Activated CD8-positive, alpha-beta T cell treated with anti-CD3 and anti-CD28 coated beads for 36 hours (primary cell): ENCODE results near the gene CFAP299. TPM values are rescaled to one million over a fixed set of nuclear protein-coding genes. Genes with fewer than 3 reads are reported as not detected.
"Not testable (repeated sequence)": the region's sequence is repeated elsewhere in the genome, so short reads cannot be mapped to it uniquely, and the experiment has no call there.

Source experiments
- ATAC-seq: fragments of 200-7000 bp; cut with Tn5 transposase; one replicate; pipeline ENCODE4 v1.10.0; 2021; ENCODE audit warnings: mild to moderate bottlenecking, moderate library complexity
- CTCF ChIA-PET: fragments of 350-600 bp; sonication (Branson Sonifier 250); formaldehyde crosslinking; loops from one replicate; lab custom pipeline; 2021; ENCODE audit warnings: antibody characterized with exemption; lab: Charles Lee
- POLR2A ChIA-PET: fragments of 350-600 bp; sonication (Branson Sonifier 250); formaldehyde crosslinking; loops from one replicate; lab custom pipeline; 2021; ENCODE audit warnings: antibody characterized with exemption; lab: Charles Lee
- DNase-seq: peaks from one replicate; pipeline ENCODE4 v3.0.0-alpha.2; 2020
- H3K27ac Mint-ChIP-seq: one replicate; pipeline ENCODE4 v1.8.0; 2021; ENCODE audit warnings: mild to moderate bottlenecking, mixed read lengths
- H3K27me3 Mint-ChIP-seq: one replicate; pipeline ENCODE4 v1.8.0; 2021; ENCODE audit warnings: mixed read lengths
- H3K36me3 Mint-ChIP-seq: one replicate; pipeline ENCODE4 v1.8.0; 2021; ENCODE audit warnings: low read depth, mixed read lengths
- H3K4me1 Mint-ChIP-seq: one replicate; pipeline ENCODE4 v1.8.0; 2021; ENCODE audit warnings: low read depth, mixed read lengths
- H3K4me3 Mint-ChIP-seq: one replicate; pipeline ENCODE4 v1.8.0; 2021; ENCODE audit warnings: mild to moderate bottlenecking, moderate library complexity, mixed read lengths
- H3K9me3 Mint-ChIP-seq: one replicate; pipeline ENCODE4 v1.8.0; 2021; ENCODE audit warnings: mixed read lengths
- intact Hi-C: fragments of 100-400 bp; cut with micrococcal nuclease; formaldehyde crosslinking; loops from one replicate; pipeline ENCODE4 v1.10.0; 2022
- total RNA-seq, 2 experiments: library from RNA; stranded (reverse); gene quantifications; one replicate each; pipeline ENCODE4 v1.2.3, GENCODE V29; 2021
- TF ChIP-seq, protein P1 (sequence below): fragments of 200-600 bp; IDR thresholded peaks from one replicate; pipeline ENCODE4 v1.8.0; 2022; ENCODE audit warnings: antibody characterized with exemption, mild to moderate bottlenecking

CFAP299 gene
- total RNA-seq, 2 experiments from 2014 or later, result not detected

DNA sequence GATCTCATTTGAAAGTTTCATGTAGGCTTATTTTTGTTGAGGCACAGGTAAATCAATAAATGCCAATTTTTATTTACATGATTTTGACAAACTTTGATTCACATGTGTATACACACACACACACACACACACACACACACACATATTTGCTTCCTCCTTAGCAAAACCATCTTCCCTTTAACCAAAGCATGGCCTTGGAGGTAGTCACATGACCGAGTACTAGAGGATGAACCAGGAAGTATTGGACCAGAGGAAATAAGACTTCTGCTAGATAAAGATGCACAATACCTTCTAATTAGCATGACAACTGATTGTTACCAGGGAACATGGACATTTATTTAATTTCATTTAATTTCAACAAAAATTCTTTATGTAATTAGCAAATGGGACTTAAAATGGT lies 23.4 kb upstream of the CFAP299 start:
- peaks cover 10% of the 10 kb centered on the region for H3K27me3 Mint-ChIP-seq
- no peak overlapping the region for H3K4me3 Mint-ChIP-seq
- no peak overlapping the region for H3K27ac Mint-ChIP-seq
- ChIA-PET CTCF (no interaction called here), POLR2A (no interaction called here)
- TF ChIP-seq, protein P1, sequence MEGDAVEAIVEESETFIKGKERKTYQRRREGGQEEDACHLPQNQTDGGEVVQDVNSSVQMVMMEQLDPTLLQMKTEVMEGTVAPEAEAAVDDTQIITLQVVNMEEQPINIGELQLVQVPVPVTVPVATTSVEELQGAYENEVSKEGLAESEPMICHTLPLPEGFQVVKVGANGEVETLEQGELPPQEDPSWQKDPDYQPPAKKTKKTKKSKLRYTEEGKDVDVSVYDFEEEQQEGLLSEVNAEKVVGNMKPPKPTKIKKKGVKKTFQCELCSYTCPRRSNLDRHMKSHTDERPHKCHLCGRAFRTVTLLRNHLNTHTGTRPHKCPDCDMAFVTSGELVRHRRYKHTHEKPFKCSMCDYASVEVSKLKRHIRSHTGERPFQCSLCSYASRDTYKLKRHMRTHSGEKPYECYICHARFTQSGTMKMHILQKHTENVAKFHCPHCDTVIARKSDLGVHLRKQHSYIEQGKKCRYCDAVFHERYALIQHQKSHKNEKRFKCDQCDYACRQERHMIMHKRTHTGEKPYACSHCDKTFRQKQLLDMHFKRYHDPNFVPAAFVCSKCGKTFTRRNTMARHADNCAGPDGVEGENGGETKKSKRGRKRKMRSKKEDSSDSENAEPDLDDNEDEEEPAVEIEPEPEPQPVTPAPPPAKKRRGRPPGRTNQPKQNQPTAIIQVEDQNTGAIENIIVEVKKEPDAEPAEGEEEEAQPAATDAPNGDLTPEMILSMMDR, result no peak
- no peaks in the 10 kb centered on the region for H3K4me1 Mint-ChIP-seq
- no peak for DNase-seq
- ATAC-seq, result no peak
- no peaks in the 10 kb centered on the region for H3K9me3 Mint-ChIP-seq
- intact Hi-C loops, result no loop called here
- H3K36me3 Mint-ChIP-seq, result no peaks in the 10 kb centered on the region

DNA sequence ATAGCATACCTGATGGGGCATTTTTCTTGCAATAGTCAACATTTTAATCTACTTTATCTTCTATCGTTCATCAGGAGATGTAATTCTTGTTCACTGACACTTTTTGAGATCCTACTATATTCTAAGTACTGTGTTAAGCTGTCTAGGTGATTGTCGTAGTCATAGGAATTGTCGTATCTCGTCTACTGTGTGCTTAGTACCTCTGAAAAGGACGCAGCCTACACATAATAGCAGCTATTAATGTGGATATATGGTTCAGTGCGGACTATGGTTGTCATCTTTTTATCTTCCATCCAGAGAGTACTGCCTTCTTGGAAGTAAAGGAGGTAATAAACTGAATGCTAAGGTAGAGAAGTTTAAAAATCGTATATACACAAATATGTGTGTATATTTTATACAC lies 21.9 kb upstream of the CFAP299 start:
- Mint-ChIP-seq H3K27ac (no peak overlapping the region), H3K4me1 (no peaks in the 10 kb centered on the region), H3K36me3 (no peaks in the 10 kb centered on the region), H3K27me3 (peaks cover under 1% of the 10 kb centered on the region), H3K9me3 (no peaks in the 10 kb centered on the region), H3K4me3 (no peak overlapping the region)
- TF ChIP-seq, protein P1, result no peak
- DNase-seq (no peak), ATAC-seq (no peak)
- POLR2A ChIA-PET, result no interaction called here
- intact Hi-C loops, result no loop called here
- CTCF ChIA-PET, result no interaction called here

DNA sequence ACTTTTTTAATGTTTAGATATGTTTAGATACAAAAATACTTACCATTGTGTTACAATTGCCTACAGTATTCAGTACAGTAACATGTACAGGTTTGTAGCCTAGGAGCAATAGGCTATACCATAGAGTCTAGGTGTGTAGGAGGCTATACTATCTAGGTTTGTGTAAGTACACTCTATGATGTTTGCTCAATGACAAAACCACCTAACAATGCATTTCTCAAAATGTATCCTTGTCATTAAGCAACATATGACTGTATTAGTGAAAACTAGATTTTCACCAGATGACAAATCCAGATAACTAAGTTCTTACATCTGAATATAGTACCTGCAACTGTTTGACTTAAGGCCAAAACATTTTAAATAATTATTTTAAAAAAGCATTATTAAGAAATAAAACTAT lies 19.7 kb upstream of the CFAP299 start:
- H3K9me3 Mint-ChIP-seq, H3K4me3 Mint-ChIP-seq, CTCF ChIA-PET, POLR2A ChIA-PET, DNase-seq, H3K27ac Mint-ChIP-seq, H3K36me3 Mint-ChIP-seq, H3K27me3 Mint-ChIP-seq, ATAC-seq, H3K4me1 Mint-ChIP-seq, intact Hi-C loops: not testable (repeated sequence)

DNA sequence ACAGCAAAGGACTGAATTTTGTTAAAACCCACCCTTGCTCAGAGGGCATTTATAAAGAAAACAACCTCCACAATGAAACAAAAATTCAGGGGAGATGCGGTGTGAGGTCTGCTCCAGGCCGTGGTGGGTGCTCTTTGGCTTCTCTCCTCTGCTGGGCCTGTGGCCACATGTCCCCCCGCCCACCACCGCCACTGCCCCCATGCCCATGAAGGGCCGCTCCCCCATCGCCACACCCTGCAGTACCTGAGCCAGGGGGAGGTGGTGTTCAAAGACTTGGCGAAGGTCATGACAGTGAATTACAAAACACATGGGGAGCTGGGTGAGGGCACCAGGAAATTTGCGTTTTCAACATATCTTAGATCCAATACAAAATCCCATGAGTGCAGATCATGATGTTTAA lies 14.2 kb upstream of the CFAP299 start:
- Mint-ChIP-seq H3K4me1 (no peaks in the 10 kb centered on the region), H3K4me3 (no peak overlapping the region), H3K27me3 (peaks cover 8% of the 10 kb centered on the region), H3K27ac (no peak overlapping the region), H3K36me3 (no peaks in the 10 kb centered on the region), H3K9me3 (no peaks in the 10 kb centered on the region)
- TF ChIP-seq, protein P1, result no peak
- intact Hi-C loops, result no loop called here
- POLR2A ChIA-PET, result no interaction called here
- CTCF ChIA-PET, result no interaction called here
- ATAC-seq (no peak), DNase-seq (no peak)

DNA sequence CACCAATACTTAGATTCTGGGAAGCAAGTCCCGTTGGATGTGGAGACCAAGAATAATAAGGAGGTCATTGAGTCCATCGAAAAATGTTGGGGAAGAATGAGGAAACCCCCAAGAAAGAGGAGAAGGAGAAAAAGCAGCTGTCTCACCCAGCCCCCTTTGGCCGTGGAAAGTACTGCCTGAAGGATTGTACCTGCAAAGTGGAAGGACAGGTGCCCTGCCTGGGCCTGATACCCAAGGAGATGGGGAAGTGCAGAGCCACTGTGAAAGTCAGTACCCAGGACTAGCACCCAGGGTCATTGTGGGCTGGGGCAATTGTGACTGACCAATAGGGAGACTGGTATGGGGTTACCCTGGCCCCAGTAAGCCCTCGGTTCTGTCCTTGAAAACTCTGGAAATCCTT lies 13.8 kb upstream of the CFAP299 start:
- intact Hi-C loops, result no loop called here
- Mint-ChIP-seq H3K4me3 (no peak overlapping the region), H3K36me3 (no peaks in the 10 kb centered on the region), H3K4me1 (no peaks in the 10 kb centered on the region), H3K9me3 (no peaks in the 10 kb centered on the region), H3K27me3 (peaks cover 8% of the 10 kb centered on the region), H3K27ac (no peak overlapping the region)
- ChIA-PET CTCF (no interaction called here), POLR2A (no interaction called here)
- no peak for ATAC-seq
- no peak for DNase-seq
- TF ChIP-seq, protein P1, result no peak

DNA sequence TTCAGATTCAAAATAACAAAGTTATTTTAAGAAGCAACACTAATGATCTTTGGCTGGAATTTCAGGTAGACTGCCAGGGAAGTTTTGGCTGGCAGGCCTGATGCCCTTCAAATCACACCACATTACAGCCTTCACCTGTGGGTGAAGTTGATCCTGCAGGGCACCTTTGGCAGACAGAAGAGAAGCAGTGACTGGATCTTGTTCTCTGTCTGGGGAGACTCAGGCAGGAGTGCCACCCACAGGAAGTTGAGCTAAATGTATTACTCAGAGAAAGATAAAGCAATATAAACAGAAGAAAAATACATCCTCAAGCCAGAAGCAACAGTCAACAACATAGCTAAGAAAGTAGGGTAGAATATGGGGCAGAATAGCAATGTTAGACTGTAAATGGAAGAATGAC lies 12.8 kb upstream of the CFAP299 start:
- no peaks in the 10 kb centered on the region for H3K4me1 Mint-ChIP-seq
- no peaks in the 10 kb centered on the region for H3K9me3 Mint-ChIP-seq
- H3K4me3 Mint-ChIP-seq, result no peak overlapping the region
- TF ChIP-seq, protein P1, result no peak
- no peak overlapping the region for H3K27ac Mint-ChIP-seq
- peaks cover 8% of the 10 kb centered on the region for H3K27me3 Mint-ChIP-seq
- ChIA-PET CTCF (interaction anchor here (0.9 kb wide), 1 partner anchor 102 kb away, joined by 3 read pairs; no protein-coding TSS in a partner anchor), POLR2A (no interaction called here)
- DNase-seq (peak; percentile 15), ATAC-seq (no peak)
- no peaks in the 10 kb centered on the region for H3K36me3 Mint-ChIP-seq
- intact Hi-C loops, result no loop called here
